Stimulated activated naive B cell treated with anti-CD40 and anti-IgM and Interleukin-4, amounts not matched to agents 10 μg/mL and 1 μg/mL and 100 μg/mL, for 72 hours (primary cell): ENCODE data around the gene DGKQ.

Source experiments
- ATAC-seq, 2 donors: fragments of 150-1000 bp; cut with Tn5 transposase; replicated peaks; 2 replicates each; pipeline ENCODE4 v1.10.0; 2021; ENCODE audit warnings: moderate library complexity in 1 of 2
- DNase-seq: peaks from one replicate; pipeline ENCODE4 v3.0.0; 2021
- H3K27ac Mint-ChIP-seq: one replicate; pipeline ENCODE4 v1.8.0; 2022; ENCODE audit warnings: mild to moderate bottlenecking, mixed read lengths
- H3K27me3 Mint-ChIP-seq, 2 donors: one replicate each; pipeline ENCODE4 v1.8.0; 2022; ENCODE audit warnings: mixed read lengths in 2 of 2
- H3K36me3 Mint-ChIP-seq, 2 donors: one replicate each; pipeline ENCODE4 v1.8.0; 2022; ENCODE audit warnings: mixed read lengths in 2 of 2, mild to moderate bottlenecking in 1 of 2
- H3K4me1 Mint-ChIP-seq, 2 donors: one replicate each; pipeline ENCODE4 v1.8.0; 2022; ENCODE audit warnings: mixed read lengths in 2 of 2, mild to moderate bottlenecking in 1 of 2
- H3K4me3 Mint-ChIP-seq, 2 donors: one replicate each; pipeline ENCODE4 v1.8.0; 2022; ENCODE audit warnings: mild to moderate bottlenecking in 2 of 2, mixed read lengths in 2 of 2, moderate library complexity in 1 of 2
- H3K9me3 Mint-ChIP-seq, 2 donors: one replicate each; pipeline ENCODE4 v1.8.0; 2022; ENCODE audit warnings: mixed read lengths in 2 of 2, mild to moderate bottlenecking in 1 of 2

The DGKQ gene, protein sequence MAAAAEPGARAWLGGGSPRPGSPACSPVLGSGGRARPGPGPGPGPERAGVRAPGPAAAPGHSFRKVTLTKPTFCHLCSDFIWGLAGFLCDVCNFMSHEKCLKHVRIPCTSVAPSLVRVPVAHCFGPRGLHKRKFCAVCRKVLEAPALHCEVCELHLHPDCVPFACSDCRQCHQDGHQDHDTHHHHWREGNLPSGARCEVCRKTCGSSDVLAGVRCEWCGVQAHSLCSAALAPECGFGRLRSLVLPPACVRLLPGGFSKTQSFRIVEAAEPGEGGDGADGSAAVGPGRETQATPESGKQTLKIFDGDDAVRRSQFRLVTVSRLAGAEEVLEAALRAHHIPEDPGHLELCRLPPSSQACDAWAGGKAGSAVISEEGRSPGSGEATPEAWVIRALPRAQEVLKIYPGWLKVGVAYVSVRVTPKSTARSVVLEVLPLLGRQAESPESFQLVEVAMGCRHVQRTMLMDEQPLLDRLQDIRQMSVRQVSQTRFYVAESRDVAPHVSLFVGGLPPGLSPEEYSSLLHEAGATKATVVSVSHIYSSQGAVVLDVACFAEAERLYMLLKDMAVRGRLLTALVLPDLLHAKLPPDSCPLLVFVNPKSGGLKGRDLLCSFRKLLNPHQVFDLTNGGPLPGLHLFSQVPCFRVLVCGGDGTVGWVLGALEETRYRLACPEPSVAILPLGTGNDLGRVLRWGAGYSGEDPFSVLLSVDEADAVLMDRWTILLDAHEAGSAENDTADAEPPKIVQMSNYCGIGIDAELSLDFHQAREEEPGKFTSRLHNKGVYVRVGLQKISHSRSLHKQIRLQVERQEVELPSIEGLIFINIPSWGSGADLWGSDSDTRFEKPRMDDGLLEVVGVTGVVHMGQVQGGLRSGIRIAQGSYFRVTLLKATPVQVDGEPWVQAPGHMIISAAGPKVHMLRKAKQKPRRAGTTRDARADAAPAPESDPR

DNA sequence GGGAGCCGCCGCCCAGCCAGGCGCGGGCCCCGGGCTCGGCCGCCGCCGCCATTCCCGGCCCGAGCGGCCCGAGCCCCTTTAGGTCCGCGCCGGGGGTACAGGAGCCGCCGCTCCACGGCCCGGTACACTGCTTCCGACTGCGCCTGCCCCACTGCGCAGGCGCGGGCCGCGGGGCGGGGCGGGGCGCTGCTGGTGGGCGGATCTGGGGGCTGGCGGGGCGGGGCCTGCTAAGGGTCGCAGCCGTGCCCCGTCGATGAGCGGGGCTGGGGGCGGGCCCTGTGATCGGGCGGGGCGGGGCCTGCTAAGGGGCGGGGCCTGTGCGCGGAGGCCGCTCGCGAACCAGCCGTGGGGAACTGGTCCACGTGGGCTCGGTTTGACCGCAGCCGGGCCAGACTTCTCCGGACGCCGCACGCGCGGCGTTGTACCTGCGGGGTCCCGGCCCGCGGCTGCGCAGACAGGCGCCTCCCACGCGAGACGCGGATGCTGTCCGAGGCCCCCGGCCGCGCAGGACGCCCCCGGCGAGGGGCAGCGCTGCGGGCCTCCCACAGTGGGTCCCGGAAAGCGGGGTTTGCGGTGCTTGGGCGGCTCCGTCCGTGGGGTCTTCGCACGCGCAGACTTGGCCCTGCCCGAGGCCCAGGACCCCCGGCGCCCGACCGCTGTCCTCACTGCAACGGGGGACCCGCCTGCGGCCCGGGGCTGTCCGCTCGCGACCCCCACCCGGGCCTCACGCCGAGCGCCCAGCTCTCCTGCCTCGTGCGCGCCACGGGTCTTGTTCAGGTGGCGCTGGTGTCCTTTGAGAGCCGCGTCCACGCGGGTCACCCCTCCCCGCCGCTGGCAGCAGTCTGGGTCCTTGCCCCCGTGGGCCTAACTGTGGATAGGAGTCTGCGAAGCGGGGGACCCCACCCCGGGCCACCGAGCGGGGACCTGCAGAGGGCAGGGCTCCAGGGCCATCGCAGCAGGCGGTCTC is at the start of gene DGKQ:
Gene DGKQ, minus strand, starts transcription at position 139 of the 967 bp plus-strand sequence. Its CDS starts 87 bp downstream, at position 52.
- peak; percentile 78 for DNase-seq
- peak within 1 kb of the TSS; percentile 69 to 83 for H3K4me3 Mint-ChIP-seq
- no peaks in the 10 kb centered on the region for H3K9me3 Mint-ChIP-seq
- peaks cover 9 to 28% of the 10 kb centered on the region in 2 donors for H3K4me1 Mint-ChIP-seq
- ATAC-seq, result peak; percentile 87 to 92
- H3K27me3 Mint-ChIP-seq, result no peaks in the 10 kb centered on the region
- H3K36me3 Mint-ChIP-seq, result peaks cover 0 to 6% of the 10 kb centered on the region in 2 donors
- H3K27ac Mint-ChIP-seq, result no peak within 1 kb of the TSS

DNA sequence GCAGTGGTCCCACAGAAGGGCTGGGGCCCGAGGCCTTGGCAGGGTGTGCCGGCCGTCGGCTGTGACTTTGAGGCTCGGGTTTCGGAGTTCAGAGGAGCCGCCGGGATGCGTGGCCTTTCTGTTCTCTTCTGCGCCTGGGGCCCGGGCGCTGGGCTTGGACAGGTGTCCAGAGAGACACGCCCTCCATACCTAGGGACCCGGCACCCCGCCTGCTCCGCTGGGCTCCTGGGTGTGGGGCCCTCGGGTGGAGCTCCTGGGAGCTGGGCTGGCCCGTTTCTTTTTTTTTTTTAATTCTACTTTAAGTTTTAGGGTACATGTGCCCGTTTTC is 49.3 kb upstream of the DGKQ start:
- Mint-ChIP-seq H3K27me3 (no peaks in the 10 kb centered on the region), H3K9me3 (no peaks in the 10 kb centered on the region), H3K36me3 (peaks cover 7 to 8% of the 10 kb centered on the region in 2 donors), H3K27ac (no peak overlapping the region), H3K4me3 (no peak overlapping the region), H3K4me1 (peaks cover 25 to 56% of the 10 kb centered on the region in 2 donors)
- no peak for ATAC-seq
- no peak for DNase-seq

DNA sequence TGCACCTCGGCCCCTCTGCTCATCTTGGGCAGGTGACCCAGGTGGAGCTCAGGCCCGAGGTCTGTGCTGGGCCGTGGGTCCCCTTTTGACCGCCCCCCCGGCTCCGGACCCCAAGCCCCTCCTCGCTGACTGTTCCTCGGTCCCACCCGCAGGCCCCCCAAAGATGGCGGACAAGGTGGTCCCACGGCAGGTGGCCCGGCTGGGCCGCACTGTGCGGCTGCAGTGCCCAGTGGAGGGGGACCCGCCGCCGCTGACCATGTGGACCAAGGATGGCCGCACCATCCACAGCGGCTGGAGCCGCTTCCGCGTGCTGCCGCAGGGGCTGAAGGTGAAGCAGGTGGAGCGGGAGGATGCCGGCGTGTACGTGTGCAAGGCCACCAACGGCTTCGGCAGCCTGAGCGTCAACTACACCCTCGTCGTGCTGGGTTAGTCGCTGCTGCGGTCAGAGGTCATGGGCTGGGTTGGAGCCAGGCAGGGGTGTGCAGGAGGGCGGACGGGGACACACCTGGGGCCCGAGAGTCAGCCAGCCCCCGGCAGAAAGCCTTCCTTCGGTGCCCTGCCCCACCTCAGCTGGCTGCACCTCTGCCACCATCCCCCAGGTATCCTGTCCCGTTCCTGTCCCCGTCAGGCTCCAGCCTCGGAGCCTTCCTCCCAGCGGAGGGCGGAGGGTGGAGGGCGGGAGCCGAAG is 48.8 kb upstream of the DGKQ start:
- DNase-seq (no peak), ATAC-seq (no peak)
- no peaks in the 10 kb centered on the region for H3K9me3 Mint-ChIP-seq
- H3K27ac Mint-ChIP-seq, result peak overlapping the region; percentile 87
- H3K4me3 Mint-ChIP-seq, result peak overlapping the region in 1 of 2 donors; percentile 63
- peaks cover 7 to 8% of the 10 kb centered on the region in 2 donors for H3K36me3 Mint-ChIP-seq
- H3K27me3 Mint-ChIP-seq, result no peaks in the 10 kb centered on the region
- peaks cover 26 to 61% of the 10 kb centered on the region in 2 donors for H3K4me1 Mint-ChIP-seq

DNA sequence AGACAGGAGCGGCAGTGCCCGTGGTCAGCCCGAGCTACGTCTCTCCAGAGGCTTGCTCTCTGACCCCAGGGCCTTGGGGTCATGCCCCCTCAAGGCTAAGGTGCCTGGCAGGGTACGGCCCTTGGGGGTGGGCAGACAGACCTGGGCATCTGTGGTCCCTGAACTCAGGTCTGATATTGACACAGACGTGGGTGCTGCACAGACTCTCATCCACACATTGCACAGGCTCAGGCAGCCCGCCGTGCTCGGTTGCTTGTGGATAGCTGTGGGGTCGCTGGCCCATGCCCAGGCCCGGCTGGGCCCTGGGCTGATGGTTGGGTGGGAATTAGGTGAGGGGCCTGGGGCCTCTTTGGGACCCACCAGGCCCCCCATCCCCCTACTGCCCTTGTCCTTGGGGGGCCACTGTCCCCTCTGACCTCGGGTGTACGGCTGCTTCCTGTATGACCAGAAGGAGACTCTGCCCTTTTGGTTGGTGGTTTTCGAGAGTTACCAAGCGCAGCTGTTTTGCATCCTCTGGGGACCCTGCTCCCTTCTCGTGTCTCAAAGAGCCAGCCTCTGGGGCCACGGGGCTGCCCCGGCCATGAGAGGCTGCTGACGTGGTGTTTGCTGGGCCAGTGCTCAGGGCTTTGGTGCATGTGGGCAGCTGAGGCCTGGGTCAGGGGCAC is 48.1 kb upstream of the DGKQ start:
- H3K4me3 Mint-ChIP-seq, result peak overlapping the region; percentile 21 to 63
- peak; percentile 92 to 93 for ATAC-seq
- no peaks in the 10 kb centered on the region for H3K27me3 Mint-ChIP-seq
- H3K36me3 Mint-ChIP-seq, result peaks cover 7 to 8% of the 10 kb centered on the region in 2 donors
- peak; percentile 87 for DNase-seq
- H3K9me3 Mint-ChIP-seq, result no peaks in the 10 kb centered on the region
- peak overlapping the region; percentile 87 for H3K27ac Mint-ChIP-seq
- peaks cover 25 to 64% of the 10 kb centered on the region in 2 donors for H3K4me1 Mint-ChIP-seq

DNA sequence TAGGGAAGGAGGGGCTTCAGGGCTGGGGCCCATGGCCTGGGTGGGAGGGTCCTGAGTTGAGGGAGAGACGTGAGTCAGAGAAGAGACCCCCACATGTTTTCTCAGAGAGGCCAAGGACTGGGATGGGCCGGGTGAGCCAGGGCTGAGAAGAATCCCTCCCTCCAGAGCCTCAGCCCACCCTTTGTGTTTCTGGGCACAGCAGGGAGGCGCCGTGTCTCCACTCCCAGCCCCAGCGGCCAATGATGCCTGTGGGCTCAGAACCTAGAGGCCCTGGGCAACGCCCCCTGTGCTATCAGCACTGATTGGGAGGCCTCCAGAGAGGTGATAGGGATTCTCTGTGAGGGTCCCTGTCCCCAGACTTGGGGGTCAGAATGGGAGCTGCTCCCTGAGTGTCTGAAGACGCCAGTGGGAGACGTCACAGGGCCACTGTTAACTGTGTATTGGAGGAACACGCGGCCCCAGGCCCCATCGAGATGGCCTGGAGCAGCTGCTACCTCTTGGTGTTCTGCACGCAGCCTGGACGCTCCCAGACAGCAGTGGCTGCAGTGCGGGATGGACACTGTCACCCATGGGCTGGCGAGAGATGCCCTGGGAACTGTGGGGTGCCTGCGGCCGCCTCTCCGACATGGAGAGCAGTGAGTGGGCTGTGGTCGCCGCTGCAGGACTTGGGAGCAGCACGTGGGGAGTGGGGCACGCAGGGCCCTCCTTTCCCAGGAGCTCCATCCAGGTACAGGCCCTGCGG is 46.5 kb upstream of the DGKQ start:
- no peak for DNase-seq
- H3K4me1 Mint-ChIP-seq, result peaks cover 12 to 54% of the 10 kb centered on the region in 2 donors
- no peak overlapping the region for H3K4me3 Mint-ChIP-seq
- no peak for ATAC-seq
- H3K27me3 Mint-ChIP-seq, result no peaks in the 10 kb centered on the region
- no peaks in the 10 kb centered on the region for H3K9me3 Mint-ChIP-seq
- peaks cover under 1 to 2% of the 10 kb centered on the region in 2 donors for H3K36me3 Mint-ChIP-seq
- H3K27ac Mint-ChIP-seq, result peak overlapping the region; percentile 9

DNA sequence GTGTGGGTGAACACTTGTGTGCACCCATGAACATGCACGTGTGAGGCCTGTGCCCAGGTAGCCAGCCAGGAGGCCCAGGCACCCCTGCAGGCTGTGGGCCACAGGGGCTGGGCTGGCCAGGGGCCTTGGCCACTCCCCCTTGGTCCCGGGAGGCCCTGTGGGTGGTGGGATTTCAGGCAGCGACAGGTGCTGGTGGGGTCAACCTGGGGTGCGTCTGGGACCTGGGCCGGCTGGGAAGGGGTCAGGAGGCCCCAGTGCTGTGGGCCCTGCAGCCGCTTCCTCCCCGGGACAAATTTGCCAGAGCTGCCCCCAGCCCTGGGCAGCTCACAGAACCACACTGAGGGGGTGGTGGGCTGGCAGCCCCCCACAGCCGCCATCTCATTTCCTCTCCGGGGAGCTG is 46.0 kb upstream of the DGKQ start:
- Mint-ChIP-seq H3K9me3 (no peaks in the 10 kb centered on the region), H3K4me1 (peaks cover 12 to 52% of the 10 kb centered on the region in 2 donors), H3K27me3 (no peaks in the 10 kb centered on the region), H3K36me3 (no peaks in the 10 kb centered on the region), H3K4me3 (no peak overlapping the region), H3K27ac (peak overlapping the region; percentile 20)
- no peak for DNase-seq
- no peak for ATAC-seq

DNA sequence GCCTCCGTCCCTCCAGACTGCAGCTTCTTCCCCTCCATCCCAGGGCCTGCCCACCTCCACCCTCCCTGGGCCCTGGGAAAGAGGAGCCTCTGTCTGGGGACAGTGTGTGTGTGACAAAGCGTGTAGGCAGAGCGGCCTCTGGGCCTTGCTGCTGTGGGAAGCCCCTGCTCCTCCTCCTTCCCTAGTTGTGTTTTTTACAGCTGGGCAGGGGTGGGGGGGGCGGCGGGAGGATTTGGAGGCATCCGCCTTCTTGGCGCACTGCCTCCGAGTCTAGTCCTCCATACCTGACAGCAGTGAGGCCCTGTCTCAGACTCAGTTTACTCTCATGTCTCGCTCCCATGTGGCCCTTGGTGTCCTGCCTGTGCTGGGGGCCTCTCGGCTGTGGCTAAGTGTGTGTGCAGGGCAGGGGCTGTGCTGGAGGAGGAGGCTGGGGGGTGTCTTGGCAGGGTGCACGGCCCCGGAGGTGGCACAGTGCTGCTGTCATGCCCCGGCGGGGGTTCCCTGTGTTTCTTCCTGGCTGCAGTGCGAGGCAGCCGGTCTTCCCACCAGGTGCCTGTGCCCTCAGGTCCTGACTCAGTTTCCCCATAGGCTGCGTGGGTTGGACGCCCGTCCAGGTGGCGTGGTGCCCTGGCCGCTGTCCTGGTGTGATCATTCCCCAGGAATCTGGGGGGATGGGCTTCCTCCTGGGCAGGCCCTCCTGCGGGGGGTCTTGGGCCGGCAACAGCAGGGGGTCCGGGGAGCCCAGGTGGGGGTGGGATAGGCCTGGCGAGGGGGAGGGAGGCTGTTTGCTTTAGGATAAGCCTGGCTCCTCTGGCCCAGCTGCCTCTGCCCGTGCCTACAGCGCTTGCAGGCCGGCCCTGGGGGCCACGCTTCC is 45.0 kb upstream of the DGKQ start:
- H3K4me1 Mint-ChIP-seq, result peaks cover 12 to 52% of the 10 kb centered on the region in 2 donors
- no peak overlapping the region for H3K4me3 Mint-ChIP-seq
- no peak for ATAC-seq
- peak overlapping the region; percentile 65 for H3K27ac Mint-ChIP-seq
- H3K9me3 Mint-ChIP-seq, result no peaks in the 10 kb centered on the region
- H3K36me3 Mint-ChIP-seq, result peaks cover 0 to 3% of the 10 kb centered on the region in 2 donors
- no peaks in the 10 kb centered on the region for H3K27me3 Mint-ChIP-seq
- DNase-seq, result no peak

DNA sequence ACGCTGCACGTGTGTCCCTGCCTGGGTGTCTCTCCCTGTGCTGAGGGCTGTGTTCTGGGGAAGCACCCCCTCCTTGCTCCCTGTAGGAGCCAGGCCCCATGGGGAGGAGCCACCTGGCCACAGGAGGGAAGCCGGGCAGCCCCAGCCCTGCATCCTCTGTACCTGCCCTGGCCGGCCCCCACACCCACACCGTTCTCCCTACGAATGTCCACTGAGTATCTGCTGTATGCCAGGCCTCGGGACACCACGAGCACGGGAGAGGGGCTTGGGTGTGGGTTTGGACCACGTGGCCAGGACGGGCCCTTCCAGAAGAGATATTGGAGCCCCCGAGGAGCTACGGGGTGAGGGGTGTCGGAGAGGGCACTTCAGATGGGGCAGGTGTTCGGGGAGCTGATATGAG is 44.3 kb upstream of the DGKQ start:
- DNase-seq, result no peak
- peaks cover 12 to 52% of the 10 kb centered on the region in 2 donors for H3K4me1 Mint-ChIP-seq
- H3K27ac Mint-ChIP-seq, result no peak overlapping the region

DNA sequence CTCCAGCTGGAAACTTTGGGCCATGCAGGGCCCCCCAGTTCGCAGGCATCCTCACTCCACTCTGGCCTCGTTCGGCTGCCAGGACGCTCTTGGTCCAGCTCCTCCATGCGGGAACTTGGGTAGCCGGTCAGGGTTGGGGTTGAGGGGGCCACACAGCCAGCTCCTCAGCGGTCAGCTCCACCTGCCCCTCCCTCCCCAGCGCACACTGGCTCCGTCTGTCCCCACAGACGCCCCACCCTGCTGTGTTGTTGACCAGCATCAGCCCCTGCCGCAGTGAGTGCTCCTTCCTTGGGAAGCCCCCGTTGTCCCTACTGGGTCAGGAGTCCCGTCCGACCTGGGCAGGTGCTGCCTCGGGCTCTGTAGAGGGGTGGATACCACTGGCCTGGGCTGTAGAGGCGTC is 43.8 kb upstream of the DGKQ start:
- ATAC-seq (no peak), DNase-seq (no peak)
- H3K27ac Mint-ChIP-seq, result no peak overlapping the region
- H3K36me3 Mint-ChIP-seq, result peaks cover 0 to 3% of the 10 kb centered on the region in 2 donors
- H3K4me1 Mint-ChIP-seq, result peaks cover 12 to 48% of the 10 kb centered on the region in 2 donors
- no peak overlapping the region for H3K4me3 Mint-ChIP-seq
- H3K27me3 Mint-ChIP-seq, result no peaks in the 10 kb centered on the region
- no peaks in the 10 kb centered on the region for H3K9me3 Mint-ChIP-seq

More for the DNA sequence above, 44.3 kb upstream of the DGKQ start:
- H3K27me3 Mint-ChIP-seq, result no peaks in the 10 kb centered on the region
- H3K9me3 Mint-ChIP-seq, result no peaks in the 10 kb centered on the region
- no peak overlapping the region for H3K4me3 Mint-ChIP-seq
- ATAC-seq, result no peak
- H3K36me3 Mint-ChIP-seq, result peaks cover 0 to 3% of the 10 kb centered on the region in 2 donors

DNA sequence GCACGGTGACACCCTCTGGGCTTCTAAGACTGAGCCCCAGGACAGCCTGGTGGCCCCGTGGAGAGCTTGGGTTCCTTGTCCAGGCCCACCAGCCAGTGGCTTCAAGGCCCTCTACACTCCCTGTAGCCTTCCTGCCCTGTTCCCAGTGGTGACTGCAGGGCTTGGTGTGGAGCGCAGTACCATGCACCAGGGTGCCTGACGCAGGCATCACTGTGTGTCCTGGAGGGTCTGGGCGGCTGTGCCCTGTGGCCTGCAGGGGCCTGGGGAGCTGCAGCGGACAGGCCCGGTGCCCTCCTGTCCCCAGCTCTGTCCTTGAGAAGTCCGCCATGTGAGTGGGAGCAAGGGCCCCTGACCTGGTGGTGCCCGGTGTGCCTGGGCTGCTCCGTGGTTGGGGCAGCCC is 42.4 kb upstream of the DGKQ start:
- H3K4me1 Mint-ChIP-seq, result peaks cover 5 to 37% of the 10 kb centered on the region in 2 donors
- peaks cover 0 to 3% of the 10 kb centered on the region in 2 donors for H3K36me3 Mint-ChIP-seq
- DNase-seq (no peak), ATAC-seq (no peak)
- no peak overlapping the region for H3K27ac Mint-ChIP-seq
- H3K27me3 Mint-ChIP-seq, result no peaks in the 10 kb centered on the region
- H3K4me3 Mint-ChIP-seq, result no peak overlapping the region
- H3K9me3 Mint-ChIP-seq, result no peaks in the 10 kb centered on the region

DNA sequence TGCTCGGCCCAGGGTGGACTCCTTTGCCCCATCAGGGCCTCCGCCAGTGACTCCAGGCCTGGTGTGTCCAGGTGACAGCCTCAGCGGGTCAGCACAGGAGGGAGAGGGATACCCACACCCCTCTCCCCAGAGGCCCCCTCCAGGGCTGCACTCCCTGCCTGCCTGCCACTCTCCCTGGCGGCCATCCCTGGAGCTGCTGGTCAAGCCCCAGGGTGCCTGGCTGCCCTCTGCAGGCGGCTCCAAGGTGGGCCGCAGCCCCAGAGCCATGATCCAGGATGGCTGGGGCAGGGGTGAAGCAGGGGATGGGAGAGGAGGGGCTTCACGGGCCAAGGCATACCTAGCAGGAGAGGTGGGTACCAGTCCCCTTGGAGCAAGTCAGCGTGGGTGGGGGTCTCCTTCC is 41.8 kb upstream of the DGKQ start:
- H3K9me3 Mint-ChIP-seq, result no peaks in the 10 kb centered on the region
- peaks cover 0 to 3% of the 10 kb centered on the region in 2 donors for H3K36me3 Mint-ChIP-seq
- DNase-seq (no peak), ATAC-seq (no peak)
- H3K4me3 Mint-ChIP-seq, result no peak overlapping the region
- H3K27ac Mint-ChIP-seq, result no peak overlapping the region
- H3K27me3 Mint-ChIP-seq, result no peaks in the 10 kb centered on the region
- peaks cover 10 to 41% of the 10 kb centered on the region in 2 donors for H3K4me1 Mint-ChIP-seq
